ENCODE results near the gene NBEAL1.
"Not testable (repeated sequence)": the region's sequence is repeated elsewhere in the genome, so short reads cannot be mapped to it uniquely, and the experiment has no call there.

NBEAL1 gene

DNA sequence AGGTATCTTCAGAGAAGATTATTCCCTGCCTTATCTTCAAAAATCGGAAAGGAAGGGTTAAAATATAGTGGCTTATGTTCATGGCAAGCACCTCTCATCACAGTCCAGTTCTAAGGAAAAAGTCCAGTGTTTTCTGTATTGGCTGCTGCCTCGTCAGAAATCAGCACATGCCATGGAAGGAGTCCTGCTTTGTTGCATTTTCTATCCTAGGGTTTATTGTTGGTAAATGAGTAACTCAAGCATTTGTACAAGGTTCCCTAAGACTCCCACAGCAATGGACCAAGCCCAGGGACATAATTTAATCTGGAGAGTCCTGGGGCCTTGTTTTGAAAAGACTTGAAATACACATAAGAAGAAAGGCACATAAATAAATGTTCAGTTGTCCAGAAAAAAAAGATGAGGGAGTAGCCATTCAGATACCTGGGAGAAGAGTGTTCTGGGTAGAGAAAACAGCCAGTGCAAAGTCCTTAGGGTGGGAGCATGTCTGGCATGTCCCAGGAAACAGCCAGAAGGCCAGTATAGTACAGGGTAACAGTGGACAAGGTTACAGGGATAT lies 26.4 kb downstream of the NBEAL1 start:
- no peak for DNase-seq

GRCh38 chr2:203042178-203042577 lies 27.5 kb downstream of the NBEAL1 start:
- no peak for DNase-seq

- no peak for DNase-seq
Measured at GRCh38 chr2:203043226-203043625, 28.6 kb downstream of the NBEAL1 start.

DNA sequence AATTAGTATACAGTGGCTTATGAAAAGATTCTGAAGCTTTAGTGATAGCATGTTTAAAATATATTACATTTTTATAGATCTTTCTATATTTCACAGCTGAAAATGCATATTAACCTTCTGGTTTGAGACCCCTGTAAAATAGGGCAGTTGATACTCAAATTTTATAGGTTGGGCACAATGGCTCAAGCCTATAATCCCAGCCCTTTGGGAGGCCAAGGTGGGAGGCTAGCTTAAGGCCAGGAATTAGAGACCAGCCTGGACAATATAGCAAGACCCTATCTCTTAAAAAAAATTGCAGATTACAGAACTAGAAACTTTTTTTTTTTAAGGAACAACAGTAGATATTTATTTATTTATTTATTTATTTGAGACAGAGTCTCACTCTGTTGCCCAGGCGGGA lies 31.2 kb downstream of the NBEAL1 start:
- DNase-seq: no peak

DNA sequence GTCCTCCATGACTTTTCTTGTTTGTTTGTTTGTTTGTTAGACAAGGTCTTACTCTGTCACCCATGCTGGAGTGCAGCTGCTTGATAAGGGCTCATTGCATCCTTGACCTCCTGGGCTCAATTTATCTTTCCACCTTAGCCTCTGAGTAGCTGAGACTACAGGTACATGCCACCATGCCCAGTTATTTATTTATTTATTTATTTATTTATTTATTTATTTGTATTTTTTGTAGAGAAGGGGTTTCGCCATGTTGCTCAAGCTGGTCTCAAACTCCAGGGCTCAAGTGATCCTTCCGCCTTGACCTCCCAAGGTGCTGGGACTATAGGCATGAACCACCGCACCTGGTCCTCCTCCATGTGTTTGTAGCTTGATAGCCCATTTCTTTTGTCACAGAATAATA lies 37.9 kb downstream of the NBEAL1 start:
- DNase-seq: no peak

GRCh38 chr2:203059567-203060240 lies 45.0 kb downstream of the NBEAL1 start:
- DNase-seq: no peak

DNA sequence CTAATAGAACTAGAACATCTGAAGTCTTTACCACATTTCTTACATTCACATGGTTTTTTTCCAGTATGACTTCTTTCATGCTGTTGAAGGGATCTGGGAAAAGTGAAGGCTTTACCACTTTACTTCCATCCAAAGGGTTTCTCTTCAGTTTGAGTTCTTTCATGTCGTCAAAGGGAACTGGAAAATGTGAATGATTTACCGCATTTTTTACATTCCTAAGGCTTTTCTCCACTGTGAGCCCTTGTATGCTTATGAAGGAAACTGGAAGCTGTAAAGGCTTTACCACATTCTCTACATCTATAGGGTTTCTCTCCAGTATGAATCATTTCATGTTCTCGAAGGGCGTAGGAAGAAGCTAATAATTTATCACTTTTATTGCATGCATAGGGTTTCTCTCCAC lies 46.7 kb downstream of the NBEAL1 start:
- no peak for DNase-seq

DNA sequence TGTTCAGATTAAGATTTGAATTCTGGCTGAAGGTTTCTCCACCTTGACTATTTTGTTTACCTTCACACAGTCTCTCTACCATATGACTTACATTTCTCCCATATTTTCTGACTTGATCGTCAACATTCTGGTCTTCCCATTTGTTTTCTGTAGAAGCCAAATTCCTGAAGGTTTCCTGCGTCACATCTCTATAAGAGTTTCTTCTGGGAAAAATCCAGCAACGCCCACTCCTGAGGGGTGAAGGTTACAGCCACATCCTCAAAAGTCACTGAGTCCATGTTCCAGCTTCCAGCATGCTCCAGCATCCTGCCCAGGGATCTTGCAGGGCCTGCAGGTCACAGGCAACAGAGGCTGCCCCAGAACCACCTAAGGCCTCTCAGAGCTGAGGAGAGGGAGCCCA lies 47.5 kb downstream of the NBEAL1 start:
- no peak for DNase-seq

- not testable (repeated sequence) for DNase-seq
Measured at GRCh38 chr2:203066519-203067091, 51.9 kb downstream of the NBEAL1 start.

GRCh38 chr2:203070701-203071100 lies 56.0 kb downstream of the NBEAL1 start:
- DNase-seq: no peak

GRCh38 chr2:203071148-203071547 lies 56.5 kb downstream of the NBEAL1 start:
- DNase-seq: no peak

GRCh38 chr2:203072371-203072770 lies 57.7 kb downstream of the NBEAL1 start:
- no peak for DNase-seq

DNA sequence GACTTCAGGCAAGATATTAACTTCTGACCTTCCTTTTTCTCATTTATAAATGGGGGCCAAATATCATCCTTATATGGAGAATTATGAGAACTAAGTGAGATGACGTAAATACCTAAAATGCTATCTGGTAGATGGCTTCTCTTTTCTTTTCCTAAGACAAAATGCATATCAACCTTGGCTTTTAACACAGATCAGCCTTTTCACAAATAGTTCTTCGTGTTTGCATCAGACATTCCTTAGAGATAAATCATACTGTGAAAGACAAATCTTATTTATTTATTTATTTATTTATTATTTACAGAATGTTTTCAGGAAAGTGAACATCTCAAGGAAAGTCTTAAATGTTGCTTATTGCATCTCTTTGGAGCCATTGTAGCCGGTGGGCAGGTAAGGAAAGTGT lies 62.8 kb downstream of the NBEAL1 start:
- DNase-seq: no peak

DNA sequence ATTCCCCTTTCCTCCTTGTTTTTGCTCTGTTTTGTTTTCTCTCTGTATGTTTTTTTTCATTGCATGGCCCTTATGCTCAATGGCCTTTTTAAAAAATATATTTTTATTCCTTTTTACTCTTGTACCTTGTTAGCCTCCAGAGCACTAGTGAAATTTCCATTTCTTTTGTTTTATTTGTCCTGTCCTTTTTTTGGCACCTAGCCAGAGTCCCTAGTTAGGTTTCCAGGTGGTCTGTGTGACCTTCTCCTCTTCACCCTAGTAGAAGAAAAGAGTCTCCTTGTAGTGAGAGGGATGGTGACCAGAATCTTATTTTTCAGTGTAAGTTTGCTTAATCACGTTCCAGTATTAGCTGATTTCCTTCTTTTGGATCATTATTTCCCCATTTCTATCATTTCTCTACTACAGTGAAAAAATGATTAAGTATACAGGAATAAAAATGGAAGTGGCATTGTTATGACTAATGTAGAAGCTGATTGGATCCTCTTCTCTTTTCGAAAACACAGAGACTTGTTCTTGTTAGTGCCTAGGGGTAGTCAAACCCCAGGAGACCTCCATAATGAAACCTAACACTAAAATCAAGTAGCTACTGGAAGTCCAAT lies 65.9 kb downstream of the NBEAL1 start:
- no peak for DNase-seq

- DNase-seq: no peak
Measured at GRCh38 chr2:203083328-203083727, 68.7 kb downstream of the NBEAL1 start.

- DNase-seq: not testable (repeated sequence)
Measured at GRCh38 chr2:203086381-203086780, 71.7 kb downstream of the NBEAL1 start.

DNA sequence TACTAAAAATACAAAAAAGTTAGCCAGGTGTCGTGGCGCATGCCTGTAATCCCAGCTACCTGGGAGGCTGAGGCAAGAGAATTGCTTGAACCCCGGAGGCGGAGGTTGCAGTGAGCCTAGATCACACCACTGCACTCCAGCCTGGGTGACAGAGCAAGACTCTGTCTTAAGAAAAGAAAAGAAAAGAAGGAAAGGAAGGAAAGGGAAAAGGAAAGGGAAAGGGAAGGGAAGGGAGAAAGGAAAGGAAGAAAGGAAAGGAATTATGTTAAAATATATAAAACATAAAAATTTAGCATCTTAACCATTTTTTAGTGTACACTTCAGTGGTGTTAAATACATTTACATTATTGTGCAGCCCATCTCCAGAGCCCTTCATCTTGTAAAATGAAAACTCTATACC lies 76.0 kb downstream of the NBEAL1 start:
- DNase-seq: not testable (repeated sequence)

DNA sequence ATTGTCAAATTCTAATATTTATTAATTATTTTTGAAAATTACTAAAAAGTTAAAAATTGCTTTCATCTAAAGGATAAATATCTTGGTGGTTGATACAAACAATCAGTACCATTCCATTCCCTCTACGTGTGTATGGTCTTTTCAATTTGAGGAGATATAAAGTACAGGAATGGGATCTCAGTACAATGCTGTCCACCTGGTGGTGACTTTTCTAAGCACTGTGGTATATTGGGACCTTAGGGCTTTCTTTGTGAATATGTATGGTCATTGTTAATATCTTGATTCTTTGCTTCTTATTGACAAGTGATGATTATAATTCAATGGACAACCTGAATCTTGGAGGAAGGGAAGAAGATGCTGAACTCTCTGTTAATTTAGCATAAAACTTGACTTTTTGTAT lies 83.1 kb downstream of the NBEAL1 start:
- no peak for DNase-seq

- not testable (repeated sequence) for DNase-seq
Measured at GRCh38 chr2:203102357-203102756, 87.7 kb downstream of the NBEAL1 start.

DNA sequence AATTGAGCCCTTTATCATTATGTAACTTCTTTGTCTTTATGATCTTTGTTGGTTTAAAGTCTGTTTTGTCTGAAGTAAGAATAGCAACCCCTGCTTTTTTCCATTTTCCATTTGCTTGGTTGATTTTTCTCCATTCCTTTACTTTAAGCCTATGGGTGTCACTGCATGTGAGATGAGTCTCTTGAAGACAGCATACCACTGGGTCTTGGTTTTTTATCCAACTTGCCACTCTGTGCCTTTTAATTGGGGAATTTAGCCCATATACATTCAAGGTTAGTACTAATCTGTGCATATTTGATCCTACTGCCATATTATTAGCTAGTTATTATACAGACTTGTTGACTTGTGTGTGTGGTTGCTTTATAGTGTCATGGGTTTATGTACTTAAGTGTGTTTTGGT lies 89.6 kb downstream of the NBEAL1 start:
- DNase-seq: no peak

DNA sequence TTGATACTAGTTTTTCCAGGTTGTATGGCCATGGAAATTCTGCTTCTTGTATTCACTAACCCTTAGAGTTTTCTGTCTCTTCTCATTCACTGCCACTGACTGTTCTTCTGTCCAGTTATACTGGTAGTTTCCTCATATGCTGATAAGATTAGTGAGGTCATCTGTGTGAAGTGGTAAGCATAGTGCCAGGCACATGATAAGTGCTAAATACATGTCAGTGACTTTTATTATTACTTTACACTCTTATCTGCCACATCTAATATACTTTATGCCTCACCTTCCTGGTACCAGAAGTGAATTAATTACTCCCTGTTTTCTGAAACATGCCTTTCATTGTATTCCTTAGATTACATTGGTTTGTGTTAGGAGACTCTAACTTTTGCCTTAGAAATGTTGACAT lies 91.3 kb downstream of the NBEAL1 start:
- no peak for DNase-seq

DNA sequence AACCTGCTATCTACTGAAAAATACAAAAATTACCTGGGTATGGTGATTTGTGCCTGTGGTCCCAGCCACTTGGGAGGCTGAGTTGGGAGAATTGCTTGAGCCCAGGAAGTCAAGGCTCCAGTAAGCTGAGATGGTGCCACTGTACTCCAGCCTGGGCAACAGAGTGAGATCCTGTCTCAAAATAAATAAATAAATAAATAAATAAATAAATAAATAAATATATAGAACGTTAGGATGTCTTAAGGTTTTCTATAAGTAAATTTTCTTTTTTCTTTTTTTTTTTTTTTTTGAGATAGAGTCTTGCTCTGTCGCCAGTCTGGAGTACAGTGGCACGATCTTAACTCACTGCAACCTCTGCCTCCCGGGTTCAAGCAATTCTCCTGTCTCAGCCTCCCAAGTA lies 95.8 kb downstream of the NBEAL1 start:
- DNase-seq: not testable (repeated sequence)

GRCh38 chr2:203112342-203112741 lies 97.7 kb downstream of the NBEAL1 start:
- DNase-seq: no peak

- not testable (repeated sequence) for DNase-seq
Measured at GRCh38 chr2:203115201-203115700, 100.6 kb downstream of the NBEAL1 start.
